ENCODE measurements around the gene CERKL. TPM values are rescaled to one million over a fixed set of nuclear protein-coding genes. Genes with fewer than 3 reads are reported as not detected.

The CERKL gene
- total RNA-seq, 1 donor from 2014 or later = 0.29 TPM

GRCh38 chr2:181575024-181575649 lies 81.8 kb downstream of the CERKL start:
- DNase-seq (ENCODE audit: low spot score) = no peak

- DNase-seq (ENCODE audit: low spot score) = no peak
Observed at GRCh38 chr2:181574321-181574720, 82.6 kb downstream of the CERKL start.

DNA sequence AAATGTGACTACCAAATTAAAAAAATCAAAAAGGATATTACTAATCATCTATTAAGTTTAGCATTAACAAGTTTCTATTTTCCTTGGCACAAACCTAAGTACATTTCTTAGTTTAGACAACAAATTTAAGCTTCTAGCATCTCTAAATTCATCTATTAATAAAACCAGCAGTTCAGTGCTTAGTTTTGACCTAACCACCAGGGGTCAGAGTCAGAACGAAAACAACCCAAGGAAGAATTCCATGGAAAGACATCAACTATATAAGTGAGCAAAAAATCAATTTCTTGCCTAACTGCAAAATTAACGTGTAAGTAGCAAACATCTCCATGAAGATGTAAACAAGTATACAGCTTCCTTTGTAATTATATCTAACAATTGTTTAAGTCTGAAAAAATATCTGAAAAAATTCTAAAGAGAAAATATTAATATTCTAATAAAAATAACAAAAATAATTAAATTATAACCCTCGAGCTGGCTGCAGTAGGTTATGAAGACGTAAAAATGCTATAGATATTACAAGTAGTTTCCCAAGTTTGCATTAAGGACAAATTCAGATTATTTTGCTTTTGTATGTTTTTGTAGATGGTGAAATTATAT lies 83.7 kb downstream of the CERKL start:
- no peak for DNase-seq (ENCODE audit: low spot score)

DNA sequence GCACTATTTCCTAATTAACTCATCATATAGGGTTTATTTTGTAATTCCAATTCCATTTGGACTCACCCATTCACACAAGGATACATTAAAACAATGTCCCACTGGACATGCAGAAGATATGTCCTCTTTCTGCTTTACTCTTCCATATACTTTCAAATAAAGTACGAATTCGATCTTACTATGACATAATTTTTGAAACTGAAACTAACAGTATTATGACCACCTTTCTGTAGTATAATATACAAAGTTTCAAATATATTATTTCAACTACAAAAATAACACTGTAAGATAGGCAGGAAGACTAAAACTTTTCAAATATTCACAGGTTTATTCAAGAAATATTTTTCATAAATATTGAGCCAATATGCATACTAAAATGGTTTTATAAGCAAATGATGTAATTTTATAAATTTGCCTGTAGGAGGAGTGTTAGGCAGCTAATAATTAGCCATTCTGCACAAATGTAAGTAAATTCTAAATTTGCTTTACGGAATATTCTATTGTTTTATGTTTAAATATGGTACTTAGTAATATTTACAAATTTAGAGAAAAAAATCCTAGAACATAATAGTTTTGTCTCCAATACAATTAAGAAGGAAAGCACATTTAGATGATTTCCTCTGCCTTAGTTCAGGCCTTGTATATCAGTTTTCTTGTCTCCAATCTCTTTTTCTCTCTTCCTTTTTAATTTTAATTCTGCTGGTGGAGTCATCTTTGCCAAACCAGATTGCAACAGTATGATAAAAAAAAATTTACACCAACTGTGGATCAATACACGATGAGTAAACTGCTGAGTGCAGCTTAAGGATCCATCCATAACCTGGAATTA lies 85.9 kb downstream of the CERKL start:
- no peak for DNase-seq (ENCODE audit: low spot score)

DNA sequence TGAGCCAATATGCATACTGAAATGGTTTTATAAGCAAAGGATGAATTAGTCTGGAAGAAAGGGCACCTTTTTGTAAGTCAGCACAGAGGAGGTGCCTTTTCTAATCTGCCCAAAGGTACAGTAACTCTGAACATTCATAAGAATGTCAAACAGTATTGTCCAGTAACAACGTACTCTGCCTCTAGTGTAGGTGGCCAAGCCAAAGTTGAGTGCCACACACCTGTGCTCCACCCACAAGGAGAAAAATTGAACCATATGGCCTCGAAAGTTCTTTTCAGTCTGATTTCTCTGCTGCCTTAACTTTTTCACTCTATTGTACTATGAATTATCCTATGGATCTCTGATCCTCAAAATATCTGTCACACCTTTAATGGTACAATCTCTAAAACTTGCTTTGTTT lies 86.8 kb downstream of the CERKL start:
- DNase-seq (ENCODE audit: low spot score) = no peak

- no peak for DNase-seq (ENCODE audit: low spot score)
Observed at GRCh38 chr2:181566334-181567032, 90.4 kb downstream of the CERKL start.

DNA sequence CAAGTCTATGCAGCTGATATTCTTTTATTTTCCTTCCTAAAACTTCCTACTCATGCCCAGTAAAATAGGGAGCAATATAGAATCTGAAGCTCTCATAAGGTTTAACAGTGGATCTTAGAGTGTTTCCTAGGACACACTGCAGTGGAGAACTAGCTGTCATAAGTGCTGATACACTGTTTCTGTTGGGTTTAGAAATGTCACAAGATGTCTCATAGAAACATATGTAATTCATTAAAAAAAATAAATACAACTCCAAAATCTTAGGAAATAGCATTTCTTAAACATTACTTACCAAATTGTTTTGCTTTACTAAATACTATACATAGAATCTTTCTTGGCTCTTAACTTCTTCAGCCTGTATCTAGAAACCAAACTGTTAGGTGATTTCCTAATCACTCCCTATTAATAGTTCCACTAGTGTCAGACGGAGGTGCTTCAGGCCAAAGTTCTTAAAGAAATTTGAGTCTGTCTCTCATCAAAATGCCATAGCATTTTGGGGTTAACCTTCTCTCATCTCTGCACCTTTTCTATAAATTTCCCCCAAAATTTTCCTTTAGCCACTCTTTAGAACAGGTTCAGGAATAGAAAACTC lies 93.7 kb downstream of the CERKL start:
- DNase-seq (ENCODE audit: low spot score) = no peak

DNA sequence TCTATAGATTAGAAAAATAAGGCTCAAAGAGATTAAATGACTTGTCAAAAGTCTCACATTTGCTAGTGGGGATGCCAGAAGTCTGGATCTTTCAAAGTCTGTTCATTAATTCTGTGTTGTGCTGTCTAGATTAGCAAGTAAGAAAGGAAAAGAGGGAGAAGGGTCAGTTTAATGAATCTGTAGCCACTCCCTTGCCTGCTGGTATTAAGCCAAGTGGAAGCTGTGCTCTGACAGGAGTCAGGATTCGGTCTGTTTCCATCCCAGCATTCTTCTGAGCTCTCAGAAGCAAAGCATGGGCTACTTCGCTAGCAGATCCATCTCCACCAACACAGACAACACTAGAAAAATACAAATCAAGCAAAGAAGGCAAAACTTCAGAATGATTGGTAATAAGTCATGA lies 98.5 kb downstream of the CERKL start:
- no peak for DNase-seq (ENCODE audit: low spot score)

DNA sequence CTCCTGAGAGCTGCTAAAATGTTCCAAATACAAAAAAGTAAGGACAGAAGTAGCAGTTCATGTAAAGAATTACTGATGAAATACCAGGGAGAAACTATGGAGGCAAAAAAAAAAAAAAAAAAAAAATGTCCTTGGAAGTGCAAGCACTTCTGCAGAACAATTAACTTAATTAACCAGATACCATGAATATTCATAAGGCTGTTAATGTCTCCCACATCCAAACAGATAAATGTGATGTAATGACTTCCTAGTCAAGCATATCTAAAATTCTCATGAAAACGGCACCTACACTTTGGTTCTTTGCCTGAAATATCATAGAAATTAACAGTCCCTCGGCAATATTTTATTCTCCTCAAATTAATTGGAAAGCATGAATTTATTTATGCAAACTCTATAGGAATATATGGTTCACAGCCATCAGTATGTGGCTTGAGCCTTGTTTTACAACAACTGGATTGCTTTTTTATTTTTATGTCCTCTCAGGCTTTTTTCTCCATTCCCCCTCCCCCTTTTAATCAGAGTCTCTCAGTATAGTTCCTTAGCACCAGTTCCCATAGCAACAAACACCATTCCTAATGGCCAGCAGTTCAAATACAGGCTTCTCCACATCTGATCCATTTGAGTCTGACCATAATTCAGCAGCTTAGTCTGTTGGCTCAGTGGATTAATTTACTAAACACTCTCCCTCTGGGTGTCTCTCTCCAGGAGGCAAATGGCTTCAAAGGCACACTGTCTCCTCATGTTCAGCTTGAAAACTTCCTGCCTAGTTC lies 102.7 kb downstream of the CERKL start:
- DNase-seq (ENCODE audit: low spot score) = no peak

- no peak for DNase-seq (ENCODE audit: low spot score)
Observed at GRCh38 chr2:181553244-181553643, 103.7 kb downstream of the CERKL start.

GRCh38 chr2:181552808-181553207 lies 104.1 kb downstream of the CERKL start:
- no peak for DNase-seq (ENCODE audit: low spot score)

DNA sequence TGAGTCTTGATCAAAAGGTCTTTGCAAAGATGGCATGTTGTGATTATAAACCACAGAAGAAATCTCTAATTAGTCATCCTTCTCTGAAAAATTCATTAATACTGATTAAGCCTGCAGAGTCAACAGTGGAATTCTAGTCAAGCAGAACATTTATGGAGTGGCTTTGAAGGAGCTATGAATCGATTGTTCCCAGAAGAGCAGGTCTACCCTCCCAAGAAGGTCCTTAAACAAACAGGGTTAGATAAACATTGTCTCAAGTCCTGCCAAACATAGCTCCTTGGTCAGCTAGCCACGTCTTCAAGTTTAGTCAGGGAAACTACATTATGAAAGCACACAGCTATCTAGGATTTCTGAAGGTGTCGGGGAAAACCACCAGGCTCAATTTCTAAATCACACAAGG lies 110.8 kb downstream of the CERKL start:
- no peak for DNase-seq (ENCODE audit: low spot score)

DNA sequence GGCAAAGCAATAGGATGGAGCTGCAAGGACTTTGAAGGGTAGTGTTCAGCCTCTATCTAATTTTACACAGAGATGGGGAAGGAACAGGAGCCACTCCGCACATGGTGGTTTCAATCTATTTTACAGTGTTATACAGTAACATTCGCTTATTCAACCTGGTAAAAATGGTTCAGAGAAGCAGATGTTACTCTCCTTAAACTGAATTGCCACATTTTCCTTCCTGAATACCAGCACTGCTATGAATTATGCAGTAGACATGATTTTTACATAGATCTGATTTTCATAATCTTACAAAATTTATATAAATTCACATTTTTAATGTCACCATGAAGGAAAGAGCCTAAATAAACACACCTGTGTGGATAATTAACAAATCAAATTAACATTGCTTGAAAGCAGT lies 114.7 kb downstream of the CERKL start:
- no peak for DNase-seq (ENCODE audit: low spot score)

GRCh38 chr2:181540421-181540820 lies 116.5 kb downstream of the CERKL start:
- DNase-seq (ENCODE audit: low spot score) = no peak

DNA sequence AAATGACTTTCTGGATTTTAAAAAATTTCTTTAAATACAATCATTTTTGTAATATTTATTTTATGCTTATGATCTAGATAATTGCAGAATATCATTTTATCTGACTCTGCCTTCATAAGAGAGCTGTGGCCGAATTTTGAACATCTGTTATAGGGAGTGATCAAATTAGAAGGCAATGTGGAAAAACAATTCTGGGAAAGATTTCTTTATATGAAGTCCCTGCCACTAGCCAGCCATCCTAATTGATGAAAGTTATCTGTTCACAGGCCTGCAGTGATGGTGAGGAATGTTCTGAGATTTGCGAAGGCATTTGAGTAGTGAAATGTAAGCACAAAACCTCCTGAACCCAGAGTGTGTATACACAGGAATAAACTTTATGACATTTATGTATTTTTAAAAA lies 120.2 kb downstream of the CERKL start:
- DNase-seq (ENCODE audit: low spot score) = no peak

- DNase-seq (ENCODE audit: low spot score) = no peak
Observed at GRCh38 chr2:181528441-181528840, 128.5 kb downstream of the CERKL start.

DNA sequence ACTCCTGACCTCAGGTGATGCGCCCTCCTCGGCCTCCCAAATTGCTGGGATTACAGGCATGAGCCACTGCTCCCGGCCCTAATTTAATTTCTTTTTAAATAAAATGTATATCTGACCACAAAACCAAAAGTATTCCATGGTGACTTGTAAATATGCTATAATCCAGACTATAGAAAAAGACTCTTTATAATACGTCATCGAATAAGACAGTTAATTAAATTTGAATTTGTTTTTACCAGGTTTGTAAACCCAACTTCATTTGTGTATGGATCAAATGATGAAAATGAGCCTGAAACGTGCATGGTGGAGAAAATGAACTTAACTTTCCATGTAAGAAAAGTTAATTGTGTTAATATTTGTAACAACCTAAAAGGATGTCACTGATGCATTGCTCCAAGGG lies 129.8 kb downstream of the CERKL start:
- no peak for DNase-seq (ENCODE audit: low spot score)

- no peak for DNase-seq (ENCODE audit: low spot score)
Observed at GRCh38 chr2:181526014-181526413, 130.9 kb downstream of the CERKL start.

- no peak for DNase-seq (ENCODE audit: low spot score)
Observed at GRCh38 chr2:181523756-181524155, 133.1 kb downstream of the CERKL start.

DNA sequence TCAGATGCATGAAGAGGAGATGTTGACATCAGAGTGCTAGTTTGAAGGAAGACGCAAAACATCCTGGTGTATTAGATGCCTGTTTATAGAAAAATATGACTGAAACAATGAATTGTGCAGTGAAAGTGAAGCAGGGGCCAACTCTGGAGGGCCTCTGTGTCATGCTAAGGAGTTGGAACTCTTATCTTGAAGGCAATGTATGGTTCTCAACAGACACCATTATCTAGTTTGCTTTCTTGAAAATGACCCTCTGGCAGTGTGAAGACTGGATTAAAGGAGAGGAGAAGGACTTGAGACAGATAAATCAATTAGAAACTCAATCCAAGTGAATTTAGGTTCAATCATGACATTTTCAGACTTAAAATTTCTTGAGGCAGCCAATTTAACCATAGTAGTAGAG lies 136.7 kb downstream of the CERKL start:
- DNase-seq (ENCODE audit: low spot score) = no peak

GRCh38 chr2:181517685-181518301 lies 139.1 kb downstream of the CERKL start:
- DNase-seq (ENCODE audit: low spot score) = no peak

Data from ureter (tissue), 1 donor.